ENCODE data around the gene PKN3.

PKN3 gene

DNA sequence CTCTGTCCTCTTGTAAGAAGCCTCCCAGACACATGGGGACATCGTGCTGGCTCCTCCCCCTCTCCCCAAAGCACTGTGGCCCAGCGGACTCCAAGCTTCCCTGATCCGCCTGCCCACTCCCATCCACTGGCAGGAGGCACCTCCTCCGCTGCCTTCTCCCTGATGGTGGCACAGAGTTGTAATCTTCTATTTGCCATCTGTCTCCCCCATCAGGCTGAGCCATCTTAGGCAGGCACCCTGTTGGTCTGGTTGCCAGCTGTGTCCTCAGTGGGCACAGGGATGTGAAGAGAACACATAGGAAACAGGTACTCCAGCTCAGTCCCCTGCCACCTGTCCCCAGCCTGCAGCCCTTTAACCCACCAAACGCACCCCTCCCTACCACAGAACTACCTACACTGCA lies 27.0 kb downstream of the PKN3 start:
- no peak for TF ChIP-seq CTCF (IDR thresholded peaks at IDR 0.05; ENCODE audit: insufficient read depth, low read length, poor library complexity, severe bottlenecking)
- H3K4me3 ChIP-seq (replicated peaks; ENCODE audit: low read depth, low read length), result no peak overlapping the region
- peaks cover 3% of the 10 kb centered on the region for H3K36me3 ChIP-seq (ENCODE audit: control insufficient read depth, insufficient read depth, low read length)
- no peak for DNase-seq (ENCODE audit: extremely low read depth, insufficient read length)
- no peaks in the 10 kb centered on the region for H3K27me3 ChIP-seq (replicated peaks; ENCODE audit: control insufficient read depth, insufficient read depth, low read length)

DNA sequence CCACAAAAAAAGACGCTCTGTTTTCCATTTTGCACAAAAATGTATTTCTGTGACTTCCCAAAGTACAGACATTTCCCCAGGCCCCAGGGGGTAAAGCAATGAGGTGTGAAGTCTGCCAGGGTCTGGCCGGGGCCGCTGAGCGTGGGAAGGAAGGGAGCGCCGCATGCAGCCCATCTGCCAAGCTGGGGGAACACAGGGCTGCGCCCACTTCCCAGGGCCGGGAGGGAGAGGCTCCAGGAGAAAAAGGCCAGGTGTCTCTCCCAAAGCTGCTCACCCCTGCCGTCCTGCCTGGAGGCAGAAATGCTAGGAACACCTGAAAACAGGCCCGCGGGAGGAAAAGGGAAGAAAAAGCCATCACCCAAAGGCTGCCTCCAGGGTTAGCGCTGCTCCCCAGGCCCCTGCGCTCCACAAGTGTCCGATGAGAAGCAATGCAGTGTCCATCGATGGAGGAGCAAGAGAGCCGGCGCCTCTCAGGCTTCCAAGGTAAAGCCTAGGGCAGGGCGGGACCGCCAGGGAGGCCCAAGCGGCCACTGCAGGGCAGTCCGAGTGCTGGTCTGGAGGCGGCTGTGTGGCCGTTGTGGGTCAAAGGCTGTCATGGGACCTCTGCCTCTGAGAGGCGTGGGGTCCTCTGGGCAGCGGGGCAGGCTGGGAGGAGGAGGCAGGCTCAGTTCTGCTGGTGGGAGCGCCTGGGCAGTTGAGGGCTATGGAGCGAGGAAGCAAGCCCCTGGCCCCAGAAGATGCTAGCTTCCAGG lies 27.6 kb downstream of the PKN3 start:
- no peaks in the 10 kb centered on the region for H3K27me3 ChIP-seq (replicated peaks; ENCODE audit: control insufficient read depth, insufficient read depth, low read length)
- DNase-seq (ENCODE audit: extremely low read depth, insufficient read length), result no peak
- H3K36me3 ChIP-seq (ENCODE audit: control insufficient read depth, insufficient read depth, low read length), result peaks cover 3% of the 10 kb centered on the region
- no peak for TF ChIP-seq CTCF (IDR thresholded peaks at IDR 0.05; ENCODE audit: insufficient read depth, low read length, poor library complexity, severe bottlenecking)
- H3K4me3 ChIP-seq (replicated peaks; ENCODE audit: low read depth, low read length), result no peak overlapping the region

DNA sequence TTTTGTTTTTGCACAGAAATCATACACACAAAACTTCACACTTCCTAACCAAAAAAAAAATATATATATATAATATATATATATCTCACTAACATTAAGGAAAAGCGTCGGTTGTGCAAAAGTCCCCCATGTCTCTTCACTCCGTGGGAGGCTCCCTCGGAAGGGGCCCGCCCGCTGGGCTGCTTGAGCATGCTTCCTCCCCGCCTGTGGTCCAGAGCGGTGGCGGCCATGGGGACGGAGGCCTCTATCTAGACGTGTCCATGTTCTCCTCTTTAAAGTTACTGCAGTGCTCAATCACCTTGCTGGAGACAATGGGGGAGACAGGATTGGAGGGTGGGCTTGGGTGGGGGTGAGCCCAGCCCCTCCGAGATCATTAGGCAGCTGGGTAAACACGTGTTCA lies 28.8 kb downstream of the PKN3 start:
- no peak overlapping the region for H3K4me3 ChIP-seq (replicated peaks; ENCODE audit: low read depth, low read length)
- TF ChIP-seq CTCF (IDR thresholded peaks at IDR 0.05; ENCODE audit: insufficient read depth, low read length, poor library complexity, severe bottlenecking), result no peak
- H3K27me3 ChIP-seq (replicated peaks; ENCODE audit: control insufficient read depth, insufficient read depth, low read length), result no peaks in the 10 kb centered on the region
- DNase-seq (ENCODE audit: extremely low read depth, insufficient read length), result no peak
- peaks cover 6% of the 10 kb centered on the region for H3K36me3 ChIP-seq (ENCODE audit: control insufficient read depth, insufficient read depth, low read length)

- TF ChIP-seq CTCF (IDR thresholded peaks at IDR 0.05; ENCODE audit: insufficient read depth, low read length, poor library complexity, severe bottlenecking), result no peak
- Histone ChIP-seq H3K36me3 (ENCODE audit: control insufficient read depth, insufficient read depth, low read length) (peaks cover 6% of the 10 kb centered on the region), H3K27me3 (replicated peaks; ENCODE audit: control insufficient read depth, insufficient read depth, low read length) (no peaks in the 10 kb centered on the region), H3K4me3 (replicated peaks; ENCODE audit: low read depth, low read length) (no peak overlapping the region)
- DNase-seq (ENCODE audit: extremely low read depth, insufficient read length), result no peak
These were observed 29.4 kb downstream of the PKN3 start for GRCh38 chr9:128731691-128732090.

- no peak for DNase-seq (ENCODE audit: extremely low read depth, insufficient read length)
- H3K27me3 ChIP-seq (replicated peaks; ENCODE audit: control insufficient read depth, insufficient read depth, low read length), result no peaks in the 10 kb centered on the region
- H3K36me3 ChIP-seq (ENCODE audit: control insufficient read depth, insufficient read depth, low read length), result peaks cover 6% of the 10 kb centered on the region
- no peak for TF ChIP-seq CTCF (IDR thresholded peaks at IDR 0.05; ENCODE audit: insufficient read depth, low read length, poor library complexity, severe bottlenecking)
- H3K4me3 ChIP-seq (replicated peaks; ENCODE audit: low read depth, low read length), result no peak overlapping the region
These were observed 30.3 kb downstream of the PKN3 start for GRCh38 chr9:128732576-128732975.

DNA sequence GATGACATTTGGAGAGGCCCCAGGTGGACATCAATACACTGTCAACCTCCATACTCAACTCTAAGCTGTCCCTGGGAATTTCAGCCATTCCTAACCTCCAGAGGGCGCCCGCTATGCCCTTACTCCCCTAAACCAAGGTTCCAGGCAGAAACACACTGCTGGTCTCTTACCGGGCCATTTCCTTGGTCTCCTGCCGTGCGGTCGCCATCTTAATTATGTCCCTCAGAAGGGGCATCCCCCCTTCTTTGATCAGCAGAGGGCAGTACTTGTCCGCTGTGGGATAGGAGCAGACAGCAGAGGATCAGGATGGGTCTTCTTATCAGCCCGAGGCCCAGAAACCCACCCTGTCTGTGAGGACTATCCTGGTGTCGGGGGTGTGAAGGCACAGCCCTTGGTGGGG lies 31.0 kb downstream of the PKN3 start:
- peak; percentile 62 for TF ChIP-seq CTCF (IDR thresholded peaks at IDR 0.05; ENCODE audit: insufficient read depth, low read length, poor library complexity, severe bottlenecking)
- peaks cover 6% of the 10 kb centered on the region for H3K36me3 ChIP-seq (ENCODE audit: control insufficient read depth, insufficient read depth, low read length)
- H3K4me3 ChIP-seq (replicated peaks; ENCODE audit: low read depth, low read length), result no peak overlapping the region
- DNase-seq (ENCODE audit: extremely low read depth, insufficient read length), result no peak
- no peaks in the 10 kb centered on the region for H3K27me3 ChIP-seq (replicated peaks; ENCODE audit: control insufficient read depth, insufficient read depth, low read length)

Measured in GM06990 (cell line).